HG03378 (cell line): Measurements from ENCODE around the gene GNG14.
A peak's percentile ranks its signal among the peaks of the same experiment; 100 is the strongest.
"Not testable (repeated sequence)": the region's sequence is repeated elsewhere in the genome, so short reads cannot be mapped to it uniquely, and the experiment has no call there.

Experiments
- ATAC-seq: cut with Tn5 transposase; IDR thresholded peaks from one replicate; pipeline ENCODE4 v1.9.1; 2021; ENCODE audit warnings: mild to moderate bottlenecking, moderate library complexity; ENCODE audit not compliant: unreplicated experiment

The GNG14 gene

GRCh38 chr19:12667731-12668302 lies 20.0 kb upstream of the GNG14 start:
- no peak for ATAC-seq

- ATAC-seq: no peak
These were observed 19.5 kb upstream of the GNG14 start for GRCh38 chr19:12668346-12668745.

- no peak for ATAC-seq
These were observed 18.9 kb upstream of the GNG14 start for GRCh38 chr19:12668932-12669269.

GRCh38 chr19:12669270-12670158 lies 18.3 kb upstream of the GNG14 start:
- peak; percentile 30 for ATAC-seq

GRCh38 chr19:12670159-12670928 lies 17.5 kb upstream of the GNG14 start:
- no peak for ATAC-seq

GRCh38 chr19:12672744-12673143 lies 15.1 kb upstream of the GNG14 start:
- ATAC-seq: no peak

GRCh38 chr19:12675399-12675798 lies 12.4 kb upstream of the GNG14 start:
- ATAC-seq: no peak

GRCh38 chr19:12675940-12676339 lies 11.9 kb upstream of the GNG14 start:
- no peak for ATAC-seq

GRCh38 chr19:12676384-12676792 lies 11.4 kb upstream of the GNG14 start:
- ATAC-seq: no peak

- no peak for ATAC-seq
These were observed 10.9 kb upstream of the GNG14 start for GRCh38 chr19:12676928-12677327.

- not testable (repeated sequence) for ATAC-seq
These were observed 9.8 kb upstream of the GNG14 start for GRCh38 chr19:12678039-12678438.

GRCh38 chr19:12680034-12680433 lies 7.8 kb upstream of the GNG14 start:
- no peak for ATAC-seq

GRCh38 chr19:12681074-12681987 lies 6.5 kb upstream of the GNG14 start, which contains the start of gene DHPS:
Gene DHPS (minus strand): TSS chr19:12681880. CDS start chr19:12681766, 114 bp downstream.
- ATAC-seq: peak; percentile 63

GRCh38 chr19:12685831-12686230 lies 2.0 kb upstream of the GNG14 start:
- ATAC-seq: no peak

GRCh38 chr19:12689012-12689411 lies 1.2 kb downstream of the GNG14 start:
- ATAC-seq: no peak

- no peak for ATAC-seq
These were observed 1.9 kb downstream of the GNG14 start for GRCh38 chr19:12689581-12690216.

GRCh38 chr19:12692960-12693359 lies 5.2 kb downstream of the GNG14 start:
- no peak for ATAC-seq

GRCh38 chr19:12694641-12695040 lies 6.8 kb downstream of the GNG14 start:
- ATAC-seq: no peak

- ATAC-seq: no peak
These were observed 7.3 kb downstream of the GNG14 start for GRCh38 chr19:12695096-12695495.

GRCh38 chr19:12695514-12695913 lies 7.7 kb downstream of the GNG14 start:
- ATAC-seq: peak; percentile 8
